ENCODE data around the gene GNGT2.

GRCh38 chr17:49180998-49181635 lies 29.3 kb downstream of the GNGT2 start:
- TF ChIP-seq EP300 (IDR thresholded peaks at IDR 0.05; ENCODE audit: low read depth) (no peak), CTCF (IDR thresholded peaks at IDR 0.05) (no peak), POLR2AphosphoS5 (IDR thresholded peaks at IDR 0.05) (no peak)

All from transverse colon (tissue), 4 donors.